Stimulated activated CD8-positive, alpha-beta memory T cell treated with anti-CD3 and anti-CD28 coated beads, Interleukin-2, amount 100 ng/mL, for 1 hour (primary cell): Measurements from ENCODE around the gene NPEPL1.

ENCODE experiments used
- DNase-seq, 2 donors: peaks; one replicate each; pipeline ENCODE4 v3.0.0-alpha.2; 2020; ENCODE audit warnings: low read depth in 2 of 2

The NPEPL1 gene

DNA sequence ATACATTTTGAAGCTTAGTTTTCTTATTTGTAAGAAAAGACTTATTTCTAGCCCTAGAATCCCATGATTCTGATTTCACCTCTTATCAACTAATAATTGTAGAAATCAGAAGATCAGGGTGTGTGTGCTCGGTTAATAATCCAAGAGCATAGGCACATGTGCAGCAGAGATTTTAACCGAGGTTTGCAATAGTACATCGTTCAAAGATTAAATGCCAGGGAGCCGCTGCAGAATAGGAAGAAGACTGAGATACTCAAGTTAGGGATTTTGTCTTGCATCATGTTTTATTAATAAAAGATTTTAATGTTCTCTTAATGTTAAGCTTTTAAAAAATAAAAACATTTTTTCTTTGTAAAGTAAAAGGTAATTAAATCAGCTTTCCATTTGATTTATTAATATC lies 34.6 kb upstream of the NPEPL1 start:
- no peak for DNase-seq

DNA sequence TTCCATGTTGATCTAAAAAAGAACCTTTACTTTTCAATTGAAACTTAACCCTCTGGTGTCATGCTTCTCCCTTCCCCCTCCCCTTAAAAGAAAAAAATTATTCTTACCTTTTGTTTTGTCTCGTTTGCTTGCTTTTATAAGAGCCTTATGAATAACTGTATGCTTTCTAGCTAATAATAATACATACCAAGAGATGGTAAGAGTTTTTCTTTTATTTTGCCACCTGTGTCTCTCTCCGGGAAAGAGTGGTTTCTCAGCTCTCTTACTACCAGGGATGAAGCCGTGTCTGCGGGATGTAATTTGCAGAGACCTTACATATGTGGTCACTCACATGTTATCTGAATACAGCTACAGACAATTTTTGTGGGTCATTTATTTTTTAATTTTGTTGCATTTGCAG lies 33.8 kb upstream of the NPEPL1 start:
- no peak for DNase-seq

DNA sequence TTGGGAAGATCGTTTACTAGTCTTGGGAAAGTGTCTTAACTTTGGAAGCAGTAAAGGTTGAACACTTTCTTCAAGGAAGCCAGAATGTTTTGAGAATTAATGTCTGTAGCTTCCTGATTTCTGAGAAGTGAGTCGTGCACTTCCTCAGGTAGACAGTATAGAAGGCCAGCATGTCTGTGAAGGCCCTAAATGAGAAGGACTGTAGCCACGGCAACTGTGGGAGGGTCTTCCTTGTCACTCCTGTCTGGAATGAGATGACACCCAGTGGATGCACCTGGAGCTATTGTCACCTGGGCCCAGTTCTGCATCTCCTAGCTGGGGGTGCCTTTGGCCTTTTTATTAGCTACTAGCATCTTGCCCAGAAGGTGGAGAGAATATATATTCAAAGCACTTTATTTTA lies 32.8 kb upstream of the NPEPL1 start:
- DNase-seq, result no peak

DNA sequence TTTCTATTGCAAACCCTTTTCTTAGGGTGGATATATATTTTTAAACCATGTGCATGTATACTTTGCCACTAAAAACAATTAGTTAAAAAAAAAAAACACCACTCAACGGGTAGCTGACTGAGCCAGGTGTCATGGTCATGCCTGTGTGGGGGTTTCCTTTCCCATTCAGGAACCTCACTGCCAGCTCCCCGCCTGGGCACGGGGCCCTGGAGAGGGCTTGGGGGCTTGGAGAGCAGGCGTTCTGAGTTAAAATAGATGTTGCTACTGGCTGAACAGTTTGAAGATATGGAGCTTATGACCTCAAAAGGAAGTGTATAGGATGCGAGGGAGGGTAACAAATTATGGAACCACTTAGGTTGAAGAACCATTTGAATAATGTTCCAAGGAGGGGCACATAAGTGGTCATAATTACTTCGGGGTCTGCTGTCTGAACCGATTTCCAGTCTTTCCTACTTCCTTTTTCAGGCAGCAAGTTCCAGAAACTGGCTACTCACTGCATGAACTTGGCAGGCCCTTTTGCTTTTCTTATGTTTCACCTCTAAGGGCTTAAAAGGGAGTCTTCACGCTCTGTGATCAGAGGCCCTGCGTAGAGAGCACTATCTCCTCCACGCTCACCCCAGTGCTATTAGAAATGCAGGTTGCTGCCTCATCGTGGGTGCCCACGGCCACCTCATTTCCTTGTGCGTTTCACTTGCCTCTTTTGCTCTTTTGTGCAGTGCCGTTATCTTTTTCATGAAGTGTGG lies 31.6 kb upstream of the NPEPL1 start:
- DNase-seq, result no peak

DNA sequence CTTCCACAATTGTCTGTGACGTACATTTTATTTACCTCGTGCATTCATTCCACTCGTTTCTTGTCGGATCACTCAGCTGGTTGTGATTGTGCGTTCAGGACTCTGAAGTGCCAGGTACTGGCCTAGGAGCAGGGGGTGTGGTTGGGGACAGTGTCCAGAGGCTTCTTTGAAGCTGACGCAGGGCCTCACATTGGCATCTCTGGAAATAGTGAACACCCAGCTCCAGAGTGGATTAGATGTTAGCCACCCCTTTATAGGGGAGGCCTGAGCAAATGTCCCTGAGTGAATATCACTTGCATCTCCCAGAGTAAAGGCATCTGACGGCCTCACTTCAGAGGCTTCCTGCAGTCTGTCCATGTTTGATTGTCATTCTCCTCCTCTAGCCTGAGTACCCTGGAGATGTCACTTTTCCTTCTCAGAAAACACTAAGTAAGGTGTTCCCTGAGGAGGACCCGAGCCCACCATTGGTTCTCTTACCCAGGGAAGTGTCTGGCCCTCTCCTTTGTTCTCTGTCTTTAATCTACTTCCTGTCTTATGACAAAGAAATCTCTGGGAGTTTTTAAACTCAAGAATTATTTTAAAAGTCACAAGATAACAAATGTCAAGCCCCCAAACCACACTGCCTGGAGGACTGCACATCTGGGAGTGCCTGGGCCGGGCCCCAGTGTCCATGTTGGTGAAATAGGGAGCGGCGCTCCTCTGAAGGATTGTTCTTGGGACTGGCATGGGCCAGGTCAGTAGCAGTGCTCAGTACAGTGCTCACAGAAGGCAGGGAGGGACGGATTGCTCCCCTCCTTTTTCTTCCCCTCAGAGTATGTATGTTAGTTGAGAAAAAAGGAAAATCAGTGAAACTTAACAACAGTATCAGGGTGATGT lies 30.8 kb upstream of the NPEPL1 start:
- DNase-seq, result no peak

DNA sequence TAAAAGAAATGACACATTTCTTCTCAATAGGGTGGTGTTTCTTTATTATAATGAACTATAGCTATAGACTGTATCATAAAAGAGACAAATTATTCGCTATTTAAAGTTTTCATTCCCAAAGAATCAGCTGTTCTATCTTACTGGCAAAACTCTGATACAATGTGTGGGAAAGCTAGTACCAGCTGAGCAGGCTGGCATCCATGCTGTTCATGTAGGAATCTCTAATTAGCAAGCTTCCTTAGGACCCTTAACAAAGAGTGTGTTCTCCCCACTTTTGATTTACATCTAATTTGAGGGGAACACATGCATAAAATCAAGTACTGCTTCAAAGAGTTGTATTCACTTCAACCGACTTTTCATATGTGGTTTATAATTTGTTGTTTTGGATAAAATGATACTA lies 28.3 kb upstream of the NPEPL1 start:
- DNase-seq, result no peak

DNA sequence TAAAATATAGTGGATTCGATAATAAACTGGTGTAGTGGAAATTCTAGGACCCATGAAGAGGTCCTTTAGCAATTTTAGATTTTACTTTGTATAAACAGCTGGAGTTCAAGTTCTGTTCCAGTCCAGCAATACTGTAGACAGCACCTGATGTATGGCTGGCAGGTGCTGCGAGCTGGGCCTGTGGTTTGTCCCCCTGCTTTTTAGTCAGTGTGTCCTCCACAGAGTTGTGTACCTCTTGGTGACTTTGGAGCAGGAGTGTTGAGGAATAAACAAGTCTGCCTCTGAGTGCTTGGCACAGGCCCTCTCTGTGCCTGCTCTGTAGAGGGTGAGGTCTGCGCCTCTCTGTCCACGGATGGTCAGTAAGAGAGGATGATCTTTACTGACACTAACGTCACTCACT lies 27.7 kb upstream of the NPEPL1 start:
- no peak for DNase-seq

DNA sequence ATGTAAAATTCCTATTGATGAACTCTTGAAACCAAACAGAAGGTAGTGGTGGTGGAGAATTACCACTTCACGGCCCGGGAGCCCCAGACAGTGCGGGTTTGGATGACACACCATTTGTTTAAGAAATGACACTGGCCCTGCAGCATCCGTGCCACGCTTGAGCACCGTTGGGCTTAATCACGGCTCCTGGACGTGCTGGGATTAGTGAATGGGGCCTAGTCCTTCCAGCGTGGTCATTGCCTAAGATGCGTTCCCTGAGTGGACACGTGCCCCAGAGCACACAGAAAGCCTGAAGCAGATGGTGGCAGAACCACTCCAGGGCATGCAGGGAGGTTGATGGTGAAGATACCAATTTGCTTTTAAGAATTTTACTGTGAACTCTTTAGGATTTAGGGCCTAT lies 27.0 kb upstream of the NPEPL1 start:
- no peak for DNase-seq

DNA sequence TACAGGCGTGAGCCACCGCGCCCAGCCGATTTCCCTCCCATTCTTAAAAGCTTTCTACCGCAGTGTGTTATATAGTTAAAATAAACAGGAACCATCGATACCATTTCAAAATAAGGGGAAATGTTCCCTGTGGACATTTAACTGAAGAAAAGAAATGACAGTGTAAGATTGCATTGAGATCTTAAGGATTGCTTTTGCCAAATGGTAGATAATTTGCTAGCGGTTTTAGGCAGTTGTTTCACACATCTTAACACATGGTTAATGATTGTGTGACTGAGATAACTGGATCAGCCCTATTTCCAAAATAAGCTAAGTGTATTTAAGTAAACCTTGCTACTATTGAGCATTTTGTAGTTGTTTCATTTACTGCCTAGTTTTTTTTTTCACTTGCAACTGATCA lies 25.9 kb upstream of the NPEPL1 start:
- DNase-seq, result no peak

DNA sequence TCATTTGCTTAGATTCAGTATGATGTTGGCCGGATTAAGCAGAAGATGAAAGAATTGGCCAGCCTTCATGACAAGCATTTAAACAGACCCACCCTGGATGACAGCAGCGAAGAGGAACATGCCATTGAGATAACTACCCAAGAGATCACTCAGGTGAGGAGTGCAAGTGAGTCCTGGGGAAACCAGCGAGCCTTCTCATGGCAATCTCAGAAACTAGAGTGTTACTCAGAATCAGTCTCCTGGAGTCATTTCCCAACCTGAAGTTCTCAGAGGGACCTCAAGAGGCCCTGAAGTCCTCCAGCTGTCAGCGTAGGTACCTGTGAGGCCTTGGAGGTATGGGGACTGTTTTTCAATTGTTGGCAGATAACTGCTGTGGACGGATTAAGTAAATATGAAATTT lies 24.6 kb upstream of the NPEPL1 start:
- no peak for DNase-seq

DNA sequence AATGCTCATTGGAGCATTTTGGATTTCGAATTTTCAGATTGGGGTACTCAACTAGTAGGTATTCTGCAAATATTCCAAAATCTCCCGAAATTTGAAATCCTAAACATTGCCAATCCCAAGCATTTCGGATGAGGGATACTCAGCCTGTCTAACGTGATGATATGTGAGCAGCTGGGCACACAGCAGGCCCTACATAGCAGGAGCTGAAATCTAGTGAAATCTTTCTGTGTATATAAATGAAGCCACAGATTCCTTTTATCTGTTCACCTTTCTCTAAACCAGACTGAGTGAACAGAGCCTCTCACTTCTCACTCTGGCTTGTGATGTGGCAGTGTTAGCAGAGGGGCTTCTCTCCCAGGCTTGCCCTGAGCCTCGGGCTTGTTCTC lies 23.7 kb upstream of the NPEPL1 start:
- no peak for DNase-seq

DNA sequence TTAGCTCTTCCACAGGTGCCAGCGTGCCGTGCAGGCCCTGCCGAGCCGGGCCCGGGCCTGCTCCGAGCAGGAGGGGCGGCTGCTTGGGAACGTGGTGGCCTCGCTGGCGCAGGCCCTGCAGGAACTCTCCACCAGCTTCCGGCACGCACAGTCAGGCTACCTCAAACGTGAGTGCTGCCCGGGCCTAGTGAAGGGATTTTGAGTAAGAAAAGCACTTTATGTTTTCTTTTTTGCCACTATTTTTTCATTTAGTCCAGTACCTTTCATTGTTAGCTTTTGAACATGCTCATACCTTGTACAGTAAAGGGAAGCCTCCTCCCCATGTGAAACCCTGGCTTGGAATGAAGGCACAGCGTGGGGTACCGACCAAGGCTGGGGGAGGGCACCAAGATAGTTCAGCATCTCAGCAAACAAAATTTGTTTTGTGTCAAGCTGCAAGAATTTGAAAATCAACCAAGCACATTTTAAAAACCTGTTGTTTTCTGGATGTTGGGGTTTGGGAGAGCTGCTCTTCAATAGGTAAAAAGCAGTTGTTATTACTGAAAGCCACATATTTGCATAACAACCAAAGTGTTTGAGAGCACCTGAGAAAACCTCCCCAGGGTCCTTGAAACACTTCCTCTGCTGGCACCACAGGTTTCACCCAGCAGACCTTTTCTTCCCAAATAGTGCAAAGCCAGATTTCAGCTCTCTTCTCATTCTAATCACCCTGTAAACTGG lies 23.2 kb upstream of the NPEPL1 start:
- no peak for DNase-seq

DNA sequence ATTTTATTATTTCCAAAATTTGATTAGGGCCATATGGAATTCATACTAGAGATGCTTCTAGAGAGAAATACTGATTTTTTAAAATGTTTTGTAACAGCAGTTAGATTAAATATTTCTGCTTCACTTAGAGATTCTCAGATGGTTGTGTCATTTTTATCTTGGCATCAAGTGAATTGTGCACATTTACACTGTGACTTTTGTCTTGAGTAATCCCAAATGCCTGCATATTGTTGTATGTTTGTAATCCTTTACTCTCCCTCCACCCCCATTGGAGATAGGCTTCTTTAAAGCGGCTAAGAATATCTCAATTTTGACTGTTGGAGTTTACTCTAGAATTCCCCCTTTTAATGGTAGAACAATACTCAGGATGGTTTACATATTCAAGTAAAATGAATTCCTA lies 22.5 kb upstream of the NPEPL1 start:
- no peak for DNase-seq

DNA sequence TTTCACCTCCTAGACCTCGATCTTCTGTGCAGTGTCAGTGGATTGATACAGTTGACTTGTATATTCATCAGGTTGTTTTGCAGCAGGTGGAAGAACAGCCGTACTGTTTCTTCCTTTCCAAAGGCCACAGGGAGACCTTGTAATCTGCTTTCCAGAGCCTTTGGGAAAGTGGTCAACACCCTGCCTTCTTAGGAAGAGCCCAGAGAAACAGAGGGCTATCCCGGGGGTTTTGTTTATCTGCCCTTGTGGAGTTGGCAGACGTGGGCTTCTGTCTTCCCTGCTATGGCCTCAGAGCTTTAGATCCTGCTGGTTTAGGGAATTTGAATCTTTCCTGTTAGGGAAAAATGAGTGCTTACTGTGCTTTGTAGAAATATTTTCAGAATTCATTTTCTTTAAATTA lies 21.9 kb upstream of the NPEPL1 start:
- no peak for DNase-seq

DNA sequence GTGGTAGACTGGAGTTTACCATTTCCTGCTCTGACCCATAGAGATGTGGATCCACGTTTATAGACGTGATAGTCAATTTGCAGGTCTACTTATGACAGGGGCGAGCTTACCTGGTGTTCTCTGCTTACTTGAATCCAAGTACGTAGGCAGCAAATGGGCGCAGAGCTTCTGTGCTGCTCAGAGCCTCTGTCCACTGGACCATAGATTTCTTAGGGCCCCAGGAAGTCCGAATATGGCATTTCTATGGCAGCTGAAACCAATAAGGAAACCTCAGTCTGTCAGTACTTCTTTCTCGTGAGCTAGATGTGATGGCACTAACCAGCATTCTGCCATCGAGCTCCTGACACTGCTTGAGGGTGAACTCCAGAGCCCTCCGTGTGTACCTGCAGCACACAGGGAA lies 19.5 kb upstream of the NPEPL1 start:
- DNase-seq, result no peak

DNA sequence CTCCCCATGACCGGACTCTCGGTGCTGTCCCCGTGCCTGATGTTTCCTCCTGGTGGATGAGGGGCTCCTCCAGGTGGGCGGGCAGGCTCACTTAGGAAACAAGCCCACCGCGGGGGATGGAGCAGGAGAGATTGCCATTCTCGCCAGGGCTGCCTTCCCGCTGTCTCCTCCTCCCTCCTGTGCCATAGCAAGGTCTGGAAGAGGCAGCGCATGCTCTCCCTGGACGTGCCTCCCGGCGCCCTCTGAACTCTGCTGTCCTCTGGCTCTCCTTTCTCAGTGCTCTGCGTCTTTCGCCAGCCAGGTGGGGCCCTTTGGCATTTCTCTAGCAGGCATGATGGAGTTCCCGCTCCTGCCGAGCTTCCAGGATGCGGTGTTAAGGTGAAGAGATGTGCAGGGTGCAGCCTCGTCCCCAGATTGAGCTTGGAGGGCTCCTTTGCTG lies 17.4 kb upstream of the NPEPL1 start:
- no peak for DNase-seq

DNA sequence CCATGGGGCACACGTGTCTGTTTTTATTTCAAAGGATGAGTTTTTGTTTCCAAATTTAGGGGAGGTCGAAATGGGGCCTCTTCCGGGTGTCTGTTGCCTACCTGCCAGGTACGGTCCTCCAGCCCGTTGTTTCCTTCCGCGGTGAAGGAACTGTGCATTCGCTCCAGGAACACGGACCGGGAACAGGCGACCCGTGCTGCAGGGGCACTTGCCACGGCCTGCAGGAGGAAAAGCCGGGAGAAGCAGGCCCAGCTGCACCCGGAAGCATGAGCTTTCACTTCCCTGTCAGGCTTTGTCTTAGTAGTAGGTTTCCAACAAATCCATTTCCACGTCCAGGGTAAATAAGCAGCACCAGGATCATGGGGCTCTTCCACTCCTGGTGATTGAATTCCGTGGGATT lies 17.0 kb upstream of the NPEPL1 start:
- DNase-seq, result no peak

DNA sequence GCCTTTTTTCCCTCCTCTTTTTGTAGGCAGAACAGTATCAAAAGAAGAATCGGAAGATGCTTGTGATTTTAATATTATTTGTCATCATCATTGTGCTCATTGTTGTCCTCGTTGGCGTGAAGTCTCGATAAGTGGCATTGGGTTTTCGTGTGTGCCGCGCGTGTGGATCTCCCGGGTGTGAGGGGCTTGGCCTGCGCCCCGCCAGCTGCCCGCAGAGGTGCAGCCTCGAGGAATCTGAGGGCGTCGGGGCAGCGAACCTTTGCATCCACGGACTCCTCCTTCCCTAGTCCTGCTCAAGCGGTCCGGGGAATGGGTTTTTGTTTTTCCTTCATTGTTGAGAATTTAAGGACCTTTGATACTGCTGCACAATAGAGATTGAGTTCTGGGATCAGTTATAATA lies 16.4 kb upstream of the NPEPL1 start:
- no peak for DNase-seq

DNA sequence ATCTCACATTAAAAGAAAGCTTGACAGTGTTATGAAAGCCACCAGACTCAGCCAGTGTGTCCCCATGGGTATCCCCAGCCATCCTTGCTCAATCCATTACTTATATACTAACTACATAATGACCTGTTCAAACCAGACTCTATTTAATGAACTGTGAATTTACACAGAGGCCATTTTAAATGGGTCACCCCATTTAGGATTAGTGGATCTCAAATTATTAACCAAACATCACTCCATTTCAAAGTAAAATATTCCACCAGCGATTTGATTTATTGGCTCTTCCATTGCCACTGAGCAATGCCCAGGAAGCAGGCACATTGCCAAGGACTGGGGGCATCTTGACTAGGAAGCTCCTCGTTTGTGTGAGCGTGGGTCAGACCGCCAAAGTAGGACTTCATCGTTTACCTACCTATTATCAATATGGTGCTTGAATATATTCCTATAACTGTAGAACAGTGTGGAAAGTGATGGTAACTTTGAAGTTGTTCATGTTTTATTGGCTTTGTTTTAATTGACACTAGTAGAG lies 15.5 kb upstream of the NPEPL1 start:
- no peak for DNase-seq

DNA sequence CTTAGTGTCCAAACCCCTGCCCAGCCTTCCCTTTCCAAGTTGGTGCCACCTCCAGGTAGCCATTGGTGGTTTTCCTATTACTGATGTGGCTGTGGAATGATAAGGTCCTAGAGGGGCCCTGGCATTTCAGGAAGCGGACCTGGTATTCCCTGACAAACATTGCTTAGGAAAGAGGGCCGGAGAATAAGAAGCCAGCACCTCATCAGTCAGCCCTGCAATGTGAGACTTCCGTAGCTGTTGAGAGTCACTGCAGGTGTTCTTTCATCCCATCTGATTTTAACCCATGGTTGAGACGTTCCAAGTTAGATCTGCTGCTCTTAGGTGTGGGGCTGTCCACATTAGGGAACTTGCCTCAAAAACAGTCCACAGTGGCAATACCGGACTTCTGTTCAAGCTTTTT lies 14.8 kb upstream of the NPEPL1 start:
- DNase-seq, result no peak

DNA sequence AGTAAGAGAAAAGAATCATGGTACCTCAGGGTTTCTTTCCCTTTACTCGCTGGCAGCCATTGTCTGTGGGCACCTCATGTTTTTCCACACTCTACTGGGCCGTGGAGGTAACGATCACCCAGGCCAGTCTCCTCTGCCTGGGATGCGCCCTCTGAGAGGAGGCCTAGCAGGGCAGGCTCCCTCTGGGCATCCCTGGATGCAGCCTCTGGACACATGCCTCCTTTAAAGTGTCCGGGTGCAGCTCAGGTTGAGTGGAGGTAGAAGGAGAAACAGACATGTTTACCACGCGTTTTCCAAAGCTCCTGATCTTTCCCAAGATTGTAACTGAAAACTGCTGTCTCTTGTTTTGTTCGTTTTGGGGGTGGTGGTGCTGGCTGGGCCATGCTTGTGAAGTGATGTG lies 13.8 kb upstream of the NPEPL1 start:
- DNase-seq, result no peak
